SK-N-MC (cell line): ENCODE data around the gene IKZF4.

Experiments
- EZH2 ChIP-seq: fragments of 200-600 bp; sonication (generic); IDR thresholded peaks from one replicate; pipeline ENCODE4 v1.6.1; 2017; ENCODE audit warnings: antibody characterized with exemption
- POLR2AphosphoS5 ChIP-seq: IDR thresholded peaks from 2 replicates; pipeline ENCODE4 v1.6.1; 2012; ENCODE audit warnings: mild to moderate bottlenecking, low read depth, low read length, borderline replicate concordance

DNA sequence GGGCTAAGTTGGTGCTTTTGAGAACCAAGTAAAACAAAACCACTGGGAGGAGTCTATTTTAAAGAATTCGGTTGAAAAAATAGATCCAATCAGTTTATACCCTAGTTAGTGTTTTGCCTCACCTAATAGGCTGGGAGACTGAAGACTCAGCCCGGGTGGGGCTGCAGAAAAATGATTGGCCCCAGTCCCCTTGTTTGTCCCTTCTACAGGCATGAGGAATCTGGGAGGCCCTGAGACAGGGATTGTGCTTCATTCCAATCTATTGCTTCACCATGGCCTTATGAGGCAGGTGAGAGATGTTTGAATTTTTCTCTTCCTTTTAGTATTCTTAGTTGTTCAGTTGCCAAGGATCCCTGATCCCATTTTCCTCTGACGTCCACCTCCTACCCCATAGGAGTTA lies 48.8 kb upstream of the IKZF4 start:
- TF ChIP-seq EZH2 (no peak), POLR2AphosphoS5 (no peak)
